Fibroblast of skin of left biceps (primary cell): Measurements from ENCODE around the gene MMP14.
"Not testable (repeated sequence)": the region's sequence is repeated elsewhere in the genome, so short reads cannot be mapped to it uniquely, and the experiment has no call there.

Experiments used
- DNase-seq, 2 experiments: peaks; one replicate each; pipeline ENCODE4 v3.0.0-alpha.2; 2013; ENCODE audit warnings: low read depth in 2 of 2

MMP14 gene

GRCh38 chr14:22860377-22860776, 24.0 kb downstream of the MMP14 start:
- not testable (repeated sequence) for DNase-seq

DNA sequence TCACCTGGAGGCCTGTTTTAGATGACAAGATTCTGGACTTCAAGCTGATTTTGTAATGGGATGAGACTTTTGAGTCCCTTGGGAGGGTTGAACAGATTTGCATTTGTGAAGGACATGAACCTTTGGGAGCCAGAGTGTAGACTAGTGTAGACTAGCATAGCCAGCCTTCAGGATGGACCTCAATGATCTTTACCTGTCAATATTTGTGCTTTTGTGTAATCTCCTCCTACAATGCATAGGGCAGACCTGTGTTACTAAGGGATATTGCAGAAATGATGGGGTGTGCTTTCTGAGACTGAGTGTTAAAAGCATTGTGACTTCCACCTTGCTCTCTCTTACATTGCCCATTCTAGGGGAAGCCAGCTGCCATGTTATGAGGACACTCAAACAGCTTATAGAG, 25.3 kb downstream of the MMP14 start:
- no peak for DNase-seq

DNA sequence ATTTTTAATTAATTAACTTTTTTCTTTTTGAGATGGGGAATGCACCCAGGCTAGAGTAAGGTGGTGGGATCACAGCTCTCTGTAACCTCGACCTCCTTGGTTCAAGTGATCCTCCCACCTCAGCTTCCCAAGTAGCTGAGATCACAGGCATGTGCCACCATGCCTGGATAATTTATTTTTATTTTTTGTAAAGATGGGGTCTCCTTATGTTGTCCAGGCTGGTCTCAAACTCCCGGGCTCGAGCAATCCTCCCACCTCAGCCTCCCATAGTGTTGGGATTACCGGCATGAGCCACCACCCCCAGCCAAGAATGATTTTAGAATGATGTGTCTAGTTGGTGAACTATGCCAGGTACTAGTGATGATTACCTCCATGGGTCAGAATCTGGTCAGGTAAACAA, 28.6 kb downstream of the MMP14 start:
- no peak for DNase-seq

DNA sequence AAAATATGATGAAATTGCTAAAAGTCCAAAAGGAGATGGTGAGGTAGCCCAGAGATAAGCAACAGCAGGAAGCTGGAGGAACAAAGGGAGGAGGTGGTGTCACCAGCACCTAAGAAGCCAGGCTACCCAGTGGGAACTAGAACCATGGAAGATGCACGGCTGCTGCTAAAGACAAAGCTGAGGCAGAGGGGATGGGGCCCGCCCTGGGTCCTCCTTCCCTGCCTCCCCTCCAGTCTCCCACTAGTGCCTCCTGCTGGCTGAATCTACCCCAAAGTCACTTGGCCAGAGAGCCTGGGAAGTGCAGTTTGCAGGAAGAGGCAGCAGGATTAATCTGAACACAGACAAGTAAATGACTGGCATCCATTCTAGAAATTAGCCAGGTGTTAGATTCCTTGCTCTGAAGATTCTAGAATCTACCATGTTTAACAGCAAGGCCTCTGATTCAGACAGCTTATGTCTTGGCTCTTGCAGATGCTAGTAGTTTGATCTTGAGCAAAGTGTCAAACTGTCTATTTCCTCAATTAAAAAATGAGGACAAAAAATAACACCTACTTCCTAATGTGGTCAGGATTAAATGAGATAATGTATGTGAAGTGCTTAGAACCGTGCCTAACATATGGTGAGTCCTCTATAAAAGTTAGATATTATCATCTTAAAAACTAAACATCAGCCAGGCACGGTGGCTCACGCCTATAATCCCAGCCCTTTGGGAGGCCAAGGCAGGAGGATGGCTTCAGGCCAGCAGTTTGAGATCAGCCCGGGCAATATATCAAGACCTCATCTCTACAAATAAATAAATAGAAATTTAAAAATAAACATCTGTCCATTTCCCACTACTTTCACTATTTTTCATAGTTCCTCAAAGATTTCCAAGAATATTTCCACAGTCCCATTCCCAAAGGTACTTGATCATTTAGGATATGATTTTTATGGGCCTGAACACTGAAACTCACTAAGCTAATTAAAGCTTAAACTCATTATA, 29.3 kb downstream of the MMP14 start:
- DNase-seq = no peak

GRCh38 chr14:22866874-22867273, 30.5 kb downstream of the MMP14 start:
- no peak for DNase-seq

GRCh38 chr14:22870811-22871223, 34.4 kb downstream of the MMP14 start:
- DNase-seq = no peak

DNA sequence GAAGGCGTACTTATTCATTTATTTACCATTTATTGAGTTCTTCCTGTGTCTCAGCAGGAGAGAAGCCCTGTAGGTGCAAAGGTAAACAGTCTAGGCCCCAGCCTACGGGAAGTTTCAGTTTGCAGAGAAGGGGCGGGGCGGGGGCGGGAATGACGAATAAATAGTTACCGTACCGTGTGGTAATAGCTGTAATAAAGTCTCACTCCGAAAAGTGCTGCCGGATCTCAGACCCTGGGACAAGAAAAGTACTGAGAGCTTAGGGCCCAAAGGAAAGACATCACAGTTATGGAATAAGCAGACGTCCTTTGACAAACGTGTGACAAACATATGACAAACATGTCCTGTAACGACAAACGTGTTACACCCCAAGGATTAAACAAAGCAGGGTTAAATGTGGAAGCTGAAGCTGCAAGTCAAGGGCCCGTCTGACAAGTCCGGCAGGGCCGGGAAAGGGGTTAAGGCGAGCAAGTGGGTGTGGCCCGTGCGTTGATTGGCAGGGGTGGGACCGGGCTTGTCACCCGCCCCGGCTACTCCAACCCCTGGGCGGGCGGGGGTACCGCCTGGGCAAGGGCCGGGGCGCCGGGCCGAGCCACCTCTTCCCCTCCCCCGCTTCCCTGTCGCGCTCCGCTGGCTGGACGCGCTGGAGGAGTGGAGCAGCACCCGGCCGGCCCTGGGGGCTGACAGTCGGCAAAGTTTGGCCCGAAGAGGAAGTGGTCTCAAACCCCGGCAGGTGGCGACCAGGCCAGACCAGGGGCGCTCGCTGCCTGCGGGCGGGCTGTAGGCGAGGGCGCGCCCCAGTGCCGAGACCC, 35.0 kb downstream of the MMP14 start, which contains the start of gene LRP10:
LRP10 (plus strand) TSS at position 517 of the 809 bp plus-strand sequence. CDS start 564 bp downstream, outside the sequence.
- no peak for DNase-seq

DNA sequence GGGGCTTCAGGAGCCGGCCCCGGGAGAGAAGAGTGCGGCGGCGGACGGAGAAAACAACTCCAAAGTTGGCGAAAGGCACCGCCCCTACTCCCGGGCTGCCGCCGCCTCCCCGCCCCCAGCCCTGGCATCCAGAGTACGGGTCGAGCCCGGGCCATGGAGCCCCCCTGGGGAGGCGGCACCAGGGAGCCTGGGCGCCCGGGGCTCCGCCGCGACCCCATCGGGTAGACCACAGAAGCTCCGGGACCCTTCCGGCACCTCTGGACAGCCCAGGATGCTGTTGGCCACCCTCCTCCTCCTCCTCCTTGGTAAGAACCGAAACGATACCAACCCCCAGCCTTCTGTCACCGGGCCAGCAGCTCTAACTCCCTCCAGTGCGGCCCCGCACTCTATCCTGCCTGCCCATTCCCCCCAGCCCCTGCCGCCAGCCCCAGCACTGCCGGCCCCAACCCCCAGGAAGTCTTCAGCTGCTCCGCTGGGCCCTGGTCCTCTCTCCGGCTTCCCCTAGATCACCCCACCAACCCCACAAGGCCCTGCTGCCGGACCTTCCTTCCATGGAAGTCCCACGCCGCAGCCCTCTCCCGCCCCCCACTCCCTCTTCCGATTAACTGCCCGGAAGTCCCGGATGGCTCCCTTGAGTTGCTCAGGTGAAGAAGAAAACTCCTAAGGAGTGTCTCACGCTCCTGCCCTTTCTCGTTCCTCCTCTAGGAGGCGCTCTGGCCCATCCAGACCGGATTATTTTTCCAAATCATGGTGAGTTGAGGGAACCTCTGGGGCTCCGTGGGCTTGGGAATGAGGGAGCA, 35.8 kb downstream of the MMP14 start:
- peak in 1 of 2 experiments; percentile 57 for DNase-seq

DNA sequence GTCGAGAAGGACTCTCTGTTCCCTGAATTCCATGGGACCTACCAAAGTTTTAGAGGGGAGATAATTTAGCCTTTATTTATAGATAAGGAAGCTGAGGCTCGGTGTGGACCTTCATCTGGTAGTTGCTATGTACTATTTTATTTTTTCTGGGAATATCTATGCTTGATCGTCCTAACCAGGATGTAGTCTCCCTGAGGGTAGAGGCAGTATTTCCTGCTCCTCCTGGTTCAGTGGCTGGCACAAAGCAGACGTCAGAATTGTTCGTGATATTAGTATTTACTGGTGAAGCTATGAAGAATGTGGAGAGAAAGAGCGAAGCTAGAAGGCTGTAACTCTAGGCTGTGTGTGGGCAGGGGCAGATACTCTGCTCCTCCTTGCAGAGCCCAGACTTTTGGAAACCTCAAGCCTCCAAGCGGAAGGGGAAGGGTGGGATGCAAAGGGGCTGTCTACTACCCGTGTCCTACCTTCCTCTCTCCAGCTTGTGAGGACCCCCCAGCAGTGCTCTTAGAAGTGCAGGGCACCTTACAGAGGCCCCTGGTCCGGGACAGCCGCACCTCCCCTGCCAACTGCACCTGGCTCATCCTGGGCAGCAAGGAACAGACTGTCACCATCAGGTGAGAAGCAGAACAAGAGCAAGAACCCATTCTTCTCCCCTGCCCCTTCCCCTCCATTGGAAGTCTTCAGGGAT, 36.6 kb downstream of the MMP14 start:
- DNase-seq = no peak

DNA sequence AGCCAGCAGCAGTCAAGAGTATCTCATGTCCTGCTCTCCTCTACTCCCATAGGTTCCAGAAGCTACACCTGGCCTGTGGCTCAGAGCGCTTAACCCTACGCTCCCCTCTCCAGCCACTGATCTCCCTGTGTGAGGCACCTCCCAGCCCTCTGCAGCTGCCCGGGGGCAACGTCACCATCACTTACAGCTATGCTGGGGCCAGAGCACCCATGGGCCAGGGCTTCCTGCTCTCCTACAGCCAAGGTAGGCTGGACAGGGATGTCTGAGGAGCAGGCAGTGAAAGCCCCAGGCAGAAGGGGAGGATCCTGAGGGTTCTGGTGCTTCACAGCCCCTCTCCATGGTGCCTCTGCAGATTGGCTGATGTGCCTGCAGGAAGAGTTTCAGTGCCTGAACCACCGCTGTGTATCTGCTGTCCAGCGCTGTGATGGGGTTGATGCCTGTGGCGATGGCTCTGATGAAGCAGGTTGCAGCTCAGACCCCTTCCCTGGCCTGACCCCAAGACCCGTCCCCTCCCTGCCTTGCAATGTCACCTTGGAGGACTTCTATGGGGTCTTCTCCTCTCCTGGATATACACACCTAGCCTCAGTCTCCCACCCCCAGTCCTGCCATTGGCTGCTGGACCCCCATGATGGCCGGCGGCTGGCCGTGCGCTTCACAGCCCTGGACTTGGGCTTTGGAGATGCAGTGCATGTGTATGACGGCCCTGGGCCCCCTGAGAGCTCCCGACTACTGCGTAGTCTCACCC, 38.8 kb downstream of the MMP14 start:
- no peak for DNase-seq

GRCh38 chr14:22875748-22876319, 39.4 kb downstream of the MMP14 start:
- DNase-seq = no peak

GRCh38 chr14:22877000-22877501, 40.7 kb downstream of the MMP14 start:
- no peak for DNase-seq

- DNase-seq = no peak
These were observed 42.2 kb downstream of the MMP14 start for GRCh38 chr14:22878271-22879246.

GRCh38 chr14:22882064-22882463, 45.7 kb downstream of the MMP14 start:
- DNase-seq = no peak

- DNase-seq = no peak
These were observed 46.3 kb downstream of the MMP14 start for GRCh38 chr14:22882529-22883172.

DNA sequence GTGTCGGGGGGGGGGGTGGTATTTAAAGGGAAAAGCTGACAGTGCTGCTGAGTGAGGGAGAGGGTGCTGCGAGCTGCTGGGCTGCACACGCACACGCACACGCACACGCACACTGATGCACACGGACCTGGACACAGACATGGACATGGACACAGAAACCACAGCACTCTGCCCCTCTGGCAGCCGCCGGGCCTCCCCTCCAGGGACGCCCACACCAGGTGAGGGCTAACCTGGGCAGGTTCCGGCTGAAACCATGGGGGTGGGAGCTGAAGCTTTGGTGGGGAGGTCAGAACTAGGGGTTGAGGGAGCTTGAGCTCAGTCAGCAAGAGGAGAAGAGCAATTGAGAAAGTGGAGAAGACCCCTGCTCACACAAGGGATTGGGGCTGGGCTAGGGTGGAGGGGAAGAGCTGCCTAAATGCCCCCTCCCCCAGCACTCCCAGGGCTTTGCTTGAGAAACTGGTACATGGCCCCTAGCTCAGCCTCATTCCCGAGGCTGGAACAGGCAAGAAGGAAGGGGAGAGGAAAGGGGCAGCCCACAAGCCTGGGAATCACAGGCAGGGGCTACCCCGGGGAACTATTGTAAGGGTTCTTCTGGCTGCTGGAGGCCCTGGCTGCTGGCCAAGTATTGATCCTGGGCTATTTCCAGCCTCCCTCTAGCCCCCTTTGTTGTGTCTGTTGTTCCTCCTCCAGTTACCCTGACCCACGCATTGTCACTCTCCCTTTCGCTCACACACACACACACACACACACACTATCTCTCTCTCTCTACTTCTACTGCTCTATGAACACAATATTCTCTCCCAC, 47.0 kb downstream of the MMP14 start, which contains the start of gene REM2:
REM2 (plus strand) TSS at position 50 of the 804 bp plus-strand sequence; CDS start at position 116, 66 bp downstream.
- no peak for DNase-seq
